Measurements from ENCODE around the gene EVI5. TPM values are rescaled to one million over a fixed set of nuclear protein-coding genes. Genes with fewer than 3 reads are reported as not detected.

The EVI5 gene
- total RNA-seq = 10 to 100 TPM in 1 of 2 donors, 1 to 10 TPM in 1; 7.9 to 18.9 TPM

DNA sequence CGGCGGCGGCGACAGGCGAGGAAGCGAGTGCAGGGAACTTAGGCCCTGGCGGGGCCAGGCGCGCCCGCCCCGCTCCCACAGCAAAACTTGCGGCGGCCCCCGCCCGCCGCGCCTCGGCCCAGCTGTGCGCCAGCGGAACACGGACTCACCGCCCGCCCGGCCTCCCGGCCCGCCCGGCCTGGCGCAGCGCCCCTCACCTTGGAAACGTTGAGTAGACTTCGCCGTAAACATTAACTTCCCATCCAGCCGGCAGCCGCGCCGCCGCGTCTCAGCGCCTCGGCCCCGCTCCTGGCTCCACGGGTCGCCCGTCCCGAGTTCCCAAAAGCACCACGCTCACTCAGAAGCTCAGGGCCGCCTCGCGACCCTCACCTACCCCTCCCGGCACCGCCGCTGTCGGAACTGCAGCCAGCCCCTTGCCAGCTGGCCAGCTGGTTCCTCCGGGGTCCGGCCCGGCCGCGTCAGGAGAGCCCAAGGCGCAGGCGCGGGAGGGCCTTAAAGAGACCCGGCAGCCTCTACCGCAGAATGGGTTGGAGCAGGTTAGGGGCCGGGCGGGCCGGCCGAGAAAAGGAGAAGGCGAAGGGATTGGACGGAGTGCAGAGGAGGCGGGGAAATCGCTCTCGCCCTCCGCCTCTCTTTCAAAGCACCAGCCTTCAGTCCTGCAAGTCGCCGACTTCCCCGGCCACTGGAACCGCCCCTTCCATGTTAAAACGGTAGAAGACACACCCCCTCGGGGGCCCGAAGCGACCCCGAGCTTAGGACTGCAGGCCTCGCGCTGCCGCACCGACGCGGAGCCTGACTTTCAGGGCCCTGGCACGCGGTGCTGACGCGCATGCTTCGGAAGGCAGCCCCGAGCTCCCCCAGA lies at the start of gene EVI5:
Gene EVI5 (minus strand): TSS at position 470 of the 862 bp plus-strand sequence. CDS start 48,562 bp downstream, outside the sequence.
- DNase-seq = peak; percentile 95 to 97 (median 96)
- peaks cover 28% of the 10 kb centered on the region for H3K4me1 ChIP-seq
- H3K4me3 ChIP-seq = peak within 1 kb of the TSS; percentile 32 to 74
- WGBS, 2 donors = 0% methylated on average over 17 to 86 of the region's 94 CpGs
- peak; percentile 91 to 96 (median 93) for TF ChIP-seq POLR2A (IDR thresholded peaks at IDR 0.05)
- TF ChIP-seq, protein P1, sequence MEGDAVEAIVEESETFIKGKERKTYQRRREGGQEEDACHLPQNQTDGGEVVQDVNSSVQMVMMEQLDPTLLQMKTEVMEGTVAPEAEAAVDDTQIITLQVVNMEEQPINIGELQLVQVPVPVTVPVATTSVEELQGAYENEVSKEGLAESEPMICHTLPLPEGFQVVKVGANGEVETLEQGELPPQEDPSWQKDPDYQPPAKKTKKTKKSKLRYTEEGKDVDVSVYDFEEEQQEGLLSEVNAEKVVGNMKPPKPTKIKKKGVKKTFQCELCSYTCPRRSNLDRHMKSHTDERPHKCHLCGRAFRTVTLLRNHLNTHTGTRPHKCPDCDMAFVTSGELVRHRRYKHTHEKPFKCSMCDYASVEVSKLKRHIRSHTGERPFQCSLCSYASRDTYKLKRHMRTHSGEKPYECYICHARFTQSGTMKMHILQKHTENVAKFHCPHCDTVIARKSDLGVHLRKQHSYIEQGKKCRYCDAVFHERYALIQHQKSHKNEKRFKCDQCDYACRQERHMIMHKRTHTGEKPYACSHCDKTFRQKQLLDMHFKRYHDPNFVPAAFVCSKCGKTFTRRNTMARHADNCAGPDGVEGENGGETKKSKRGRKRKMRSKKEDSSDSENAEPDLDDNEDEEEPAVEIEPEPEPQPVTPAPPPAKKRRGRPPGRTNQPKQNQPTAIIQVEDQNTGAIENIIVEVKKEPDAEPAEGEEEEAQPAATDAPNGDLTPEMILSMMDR (IDR thresholded peaks at IDR 0.05) = peak in 2 of 7 experiments; percentile 10 to 52
- H3K9me3 ChIP-seq = no peaks in the 10 kb centered on the region
- peak within 1 kb of the TSS; percentile 91 to 100 (median 94) for H3K27ac ChIP-seq
- H3K36me3 ChIP-seq (replicated peaks in 1 of 2; ENCODE audit: insufficient read depth in 1 of 2, low read depth in 2 of 2) = no peaks in the 10 kb centered on the region
- intact Hi-C loops (cut with DNase I) = no loop called here
- peak; percentile 94 for ATAC-seq
- H3K27me3 ChIP-seq = no peaks in the 10 kb centered on the region

DNA sequence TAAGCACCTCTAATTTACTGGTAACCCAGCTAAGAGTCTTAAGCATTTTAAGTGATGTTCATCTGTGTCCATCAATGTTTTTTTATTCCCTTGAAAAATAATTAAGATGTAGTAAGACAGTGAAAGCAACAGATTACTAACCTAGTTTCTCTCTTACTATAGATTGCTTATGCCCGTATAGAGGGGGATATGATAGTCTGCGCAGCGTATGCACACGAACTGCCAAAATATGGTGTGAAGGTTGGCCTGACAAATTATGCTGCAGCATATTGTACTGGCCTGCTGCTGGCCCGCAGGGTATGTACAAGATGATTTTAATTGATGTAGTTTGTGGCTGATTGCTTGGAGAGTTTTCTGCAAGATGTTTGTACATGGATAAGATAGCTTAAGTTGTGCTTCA lies 49.7 kb upstream of the EVI5 start:
- 58 to 63% methylated on average over 5 of the region's 5 CpGs for WGBS, 2 donors
- Histone ChIP-seq H3K27me3 (no peaks in the 10 kb centered on the region), H3K4me1 (peaks cover 57% of the 10 kb centered on the region), H3K4me3 (no peak overlapping the region), H3K27ac (no peak overlapping the region), H3K36me3 (replicated peaks in 1 of 2; ENCODE audit: insufficient read depth in 1 of 2, low read depth in 2 of 2) (peaks cover 9% of the 10 kb centered on the region in 2 donors), H3K9me3 (no peaks in the 10 kb centered on the region)
- TF ChIP-seq POLR2A (IDR thresholded peaks at IDR 0.05) = no peak
- TF ChIP-seq, protein P1 (IDR thresholded peaks at IDR 0.05) = no peak
- ATAC-seq = no peak
- DNase-seq = no peak
- intact Hi-C loops (cut with DNase I) = no loop called here

DNA sequence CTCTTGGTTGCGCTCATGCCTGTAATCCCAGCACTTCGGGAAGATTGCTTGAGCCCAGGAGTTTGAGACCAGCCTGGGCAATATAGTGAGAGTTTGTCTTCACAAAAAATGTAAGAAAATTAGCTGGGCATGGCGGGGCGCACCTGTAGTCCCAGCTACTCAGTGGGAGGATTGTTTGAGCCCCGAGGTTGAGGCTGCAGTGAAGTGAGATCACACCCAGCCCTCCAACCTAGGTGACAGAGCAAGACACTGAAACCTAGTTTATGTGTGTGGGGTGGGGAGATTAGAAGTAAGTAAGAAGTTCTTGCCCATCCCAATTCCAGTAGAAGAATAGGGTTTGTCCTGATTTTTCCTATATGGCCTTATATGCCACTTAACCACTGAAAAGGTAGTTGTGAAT lies 48.9 kb upstream of the EVI5 start:
- no peak for TF ChIP-seq POLR2A (IDR thresholded peaks at IDR 0.05)
- TF ChIP-seq, protein P1 (IDR thresholded peaks at IDR 0.05) = no peak
- ATAC-seq = no peak
- H3K27me3 ChIP-seq = no peaks in the 10 kb centered on the region
- H3K27ac ChIP-seq = peak overlapping the region in 1 of 4 donors; percentile 87
- peaks cover 49% of the 10 kb centered on the region for H3K4me1 ChIP-seq
- H3K4me3 ChIP-seq = no peak overlapping the region
- 49 to 53% methylated on average over 5 of the region's 5 CpGs for WGBS, 2 donors
- no peaks in the 10 kb centered on the region for H3K9me3 ChIP-seq
- no peak for DNase-seq
- intact Hi-C loops (cut with DNase I) = no loop called here
- H3K36me3 ChIP-seq (replicated peaks in 1 of 2; ENCODE audit: insufficient read depth in 1 of 2, low read depth in 2 of 2) = peaks cover 9% of the 10 kb centered on the region in 2 donors

DNA sequence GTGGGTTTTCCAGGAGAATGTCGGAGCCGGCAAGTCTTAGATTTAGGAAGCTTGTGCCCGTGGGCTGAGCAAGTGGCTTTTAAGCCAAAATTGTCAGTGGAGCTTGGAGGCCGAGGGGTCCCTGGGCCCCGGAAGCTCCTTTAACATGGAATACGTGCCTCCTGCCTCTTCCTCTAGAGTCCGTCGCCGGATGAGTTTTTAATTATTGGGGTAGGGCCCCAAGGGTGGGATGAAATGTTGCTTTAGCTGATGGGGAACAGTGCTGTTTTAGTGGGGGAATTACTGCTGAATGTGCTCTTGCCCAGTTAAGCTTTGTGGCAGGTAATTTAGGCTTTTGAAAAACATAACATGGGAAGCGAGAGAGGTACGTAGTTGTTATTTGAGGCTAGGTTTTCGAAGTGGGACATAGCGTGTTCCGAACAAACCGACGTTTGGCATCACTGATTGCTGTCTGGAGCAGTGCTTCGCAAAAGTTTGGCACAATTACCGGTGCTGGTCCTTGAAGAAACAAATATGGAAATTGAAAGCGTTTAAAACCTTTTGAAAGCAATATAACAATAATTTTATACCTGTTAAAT lies 47.7 kb upstream of the EVI5 start:
- peak in 2 of 4 donors; percentile 19 to 25 for DNase-seq
- H3K36me3 ChIP-seq (replicated peaks in 1 of 2; ENCODE audit: insufficient read depth in 1 of 2, low read depth in 2 of 2) = peaks cover 7 to 8% of the 10 kb centered on the region in 2 donors
- WGBS, 2 donors = 1% methylated on average over 17 to 19 of the region's 19 CpGs
- H3K27me3 ChIP-seq = no peaks in the 10 kb centered on the region
- ATAC-seq = peak; percentile 1
- intact Hi-C loops (cut with DNase I) = no loop called here
- peaks cover 37% of the 10 kb centered on the region for H3K4me1 ChIP-seq
- TF ChIP-seq, protein P1 (IDR thresholded peaks at IDR 0.05) = no peak
- TF ChIP-seq POLR2A (IDR thresholded peaks at IDR 0.05) = no peak
- no peaks in the 10 kb centered on the region for H3K9me3 ChIP-seq
- peak overlapping the region; percentile 63 to 95 (median 88) for H3K27ac ChIP-seq
- peak overlapping the region; percentile 84 to 87 for H3K4me3 ChIP-seq

Data from body of pancreas (tissue), 4 donors.